Measurements from ENCODE around the gene BGLAP.

The BGLAP gene

GRCh38 chr1:156226782-156227181 is 15.2 kb upstream of the BGLAP start:
- DNase-seq (ENCODE audit: low spot score), result no peak

DNA sequence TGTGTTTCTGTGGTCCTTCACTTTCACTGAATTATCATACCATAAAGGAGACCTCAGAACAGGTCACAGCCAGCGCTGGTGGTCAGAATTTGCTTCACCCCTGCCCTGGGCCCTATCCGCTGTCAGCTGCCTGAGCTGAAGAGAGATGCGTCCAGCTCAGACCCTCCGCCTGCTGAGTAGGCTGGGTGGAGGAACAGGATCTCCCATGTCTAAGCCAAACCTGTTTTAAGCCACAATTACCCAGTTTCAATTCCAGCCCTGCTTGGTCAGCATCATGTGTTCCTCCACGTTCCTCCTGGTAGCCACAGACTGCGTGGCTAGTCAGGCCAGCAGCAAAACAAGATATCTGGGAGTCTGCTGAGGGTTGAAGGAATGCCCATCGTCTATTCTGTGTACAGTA is 13.5 kb upstream of the BGLAP start:
- no peak for DNase-seq (ENCODE audit: low spot score)

- DNase-seq (ENCODE audit: low spot score), result no peak
Observed at GRCh38 chr1:156229809-156230472, 12.0 kb upstream of the BGLAP start.

- DNase-seq (ENCODE audit: low spot score), result no peak
Observed at GRCh38 chr1:156230473-156230837, 11.5 kb upstream of the BGLAP start.

DNA sequence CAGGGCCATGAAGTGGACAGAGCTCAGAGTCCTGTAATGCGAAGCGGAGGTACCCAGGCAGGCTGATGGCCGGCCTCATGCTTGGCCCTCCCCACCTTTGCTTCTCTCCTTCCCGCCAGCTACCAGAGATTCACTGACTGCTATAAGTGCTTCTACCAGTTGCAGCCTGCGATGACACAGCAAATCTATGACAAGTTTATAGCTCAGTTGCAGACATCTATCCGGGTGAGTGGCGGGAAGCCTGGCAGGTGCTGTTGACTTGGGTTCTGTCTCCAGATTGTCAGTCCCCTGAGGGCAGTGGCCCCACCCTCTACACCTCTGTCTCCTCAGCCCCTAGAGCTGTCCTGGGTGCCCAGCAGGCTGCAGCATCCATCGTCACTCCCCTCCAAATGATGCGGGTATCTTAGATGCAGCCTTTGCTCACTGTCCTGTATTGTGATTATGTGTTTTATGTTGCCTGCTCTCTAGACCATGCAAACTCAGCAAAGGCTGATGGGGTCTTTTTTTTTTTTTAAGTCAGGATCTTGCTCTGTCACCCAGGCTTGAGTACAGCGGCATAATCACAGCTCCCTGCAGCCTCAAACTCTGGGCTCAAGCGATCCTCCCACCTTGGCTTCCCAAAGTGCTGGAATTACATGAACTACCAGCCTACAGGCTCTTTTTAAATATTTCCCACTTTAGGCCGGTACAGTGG is 9.6 kb upstream of the BGLAP start:
- DNase-seq (ENCODE audit: low spot score), result no peak

GRCh38 chr1:156233426-156234127 is 8.4 kb upstream of the BGLAP start:
- DNase-seq (ENCODE audit: low spot score), result no peak

DNA sequence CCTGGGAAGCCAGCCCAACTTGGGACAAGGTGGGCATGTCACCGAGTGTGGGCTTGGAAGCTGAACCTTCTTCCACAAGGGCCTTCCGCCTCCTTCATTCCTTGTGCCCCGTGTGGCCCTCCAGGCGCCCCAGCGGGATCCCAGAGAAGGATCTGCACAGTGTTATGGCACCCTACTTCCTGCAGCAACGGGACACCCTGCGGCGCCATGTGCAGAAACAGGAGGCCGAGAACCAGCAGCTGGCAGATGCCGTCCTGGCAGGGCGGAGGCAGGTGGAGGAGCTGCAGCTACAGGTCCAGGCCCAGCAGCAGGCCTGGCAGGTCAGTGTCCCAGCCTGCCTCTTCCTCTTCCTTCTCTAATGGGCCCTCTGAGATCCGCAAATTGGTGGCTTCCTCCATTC is 5.8 kb upstream of the BGLAP start:
- no peak for DNase-seq (ENCODE audit: low spot score)

- DNase-seq (ENCODE audit: low spot score), result no peak
Observed at GRCh38 chr1:156238248-156238647, 3.7 kb upstream of the BGLAP start.

- no peak for DNase-seq (ENCODE audit: low spot score)
Observed at GRCh38 chr1:156241311-156241811, 623 bp upstream of the BGLAP start.

GRCh38 chr1:156242738-156243137 is 754 bp downstream of the BGLAP start:
- no peak for DNase-seq (ENCODE audit: low spot score)

DNA sequence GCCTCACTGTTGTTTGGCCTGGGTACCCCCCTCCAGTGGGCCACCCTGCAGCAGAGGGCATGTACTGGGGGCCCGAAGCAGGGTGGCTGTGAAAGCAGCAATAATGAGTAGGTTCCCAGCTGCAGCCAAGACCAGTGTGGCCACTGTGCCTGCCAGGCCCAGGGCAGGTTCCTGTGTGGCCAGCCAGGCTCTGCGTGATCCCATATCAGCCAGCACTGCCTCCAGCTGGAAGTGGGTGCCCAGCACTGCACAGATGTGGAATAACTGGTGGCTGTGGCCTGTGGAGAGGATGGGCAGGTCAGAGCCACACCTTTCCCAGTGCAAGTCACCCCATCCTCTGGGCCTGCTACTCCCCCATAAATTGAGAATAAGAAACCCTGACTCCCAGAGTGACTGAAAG is 2.1 kb downstream of the BGLAP start:
- DNase-seq (ENCODE audit: low spot score), result no peak

DNA sequence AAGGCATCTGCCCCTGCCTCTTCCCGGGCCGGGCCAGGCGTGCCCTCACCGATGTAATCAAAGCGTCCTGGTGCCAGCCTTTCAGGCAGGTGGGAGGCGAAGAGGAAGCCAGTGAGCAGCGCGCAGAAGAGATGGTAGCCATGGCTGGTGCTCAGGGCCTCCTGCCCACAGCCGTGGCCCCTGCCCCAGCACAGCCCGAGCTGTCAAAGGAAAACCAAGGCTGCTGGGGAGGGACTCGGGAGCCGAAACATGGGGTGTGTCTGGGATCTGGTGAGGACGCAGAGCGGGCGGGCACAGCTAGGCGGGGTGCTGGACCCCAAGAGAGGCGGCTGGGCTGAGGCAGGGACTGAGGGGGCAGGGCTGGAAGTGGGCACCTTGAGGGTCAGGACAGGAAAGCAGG is 2.7 kb downstream of the BGLAP start:
- DNase-seq (ENCODE audit: low spot score), result no peak

- no peak for DNase-seq (ENCODE audit: low spot score)
Observed at GRCh38 chr1:156245451-156246232, 3.7 kb downstream of the BGLAP start.

DNA sequence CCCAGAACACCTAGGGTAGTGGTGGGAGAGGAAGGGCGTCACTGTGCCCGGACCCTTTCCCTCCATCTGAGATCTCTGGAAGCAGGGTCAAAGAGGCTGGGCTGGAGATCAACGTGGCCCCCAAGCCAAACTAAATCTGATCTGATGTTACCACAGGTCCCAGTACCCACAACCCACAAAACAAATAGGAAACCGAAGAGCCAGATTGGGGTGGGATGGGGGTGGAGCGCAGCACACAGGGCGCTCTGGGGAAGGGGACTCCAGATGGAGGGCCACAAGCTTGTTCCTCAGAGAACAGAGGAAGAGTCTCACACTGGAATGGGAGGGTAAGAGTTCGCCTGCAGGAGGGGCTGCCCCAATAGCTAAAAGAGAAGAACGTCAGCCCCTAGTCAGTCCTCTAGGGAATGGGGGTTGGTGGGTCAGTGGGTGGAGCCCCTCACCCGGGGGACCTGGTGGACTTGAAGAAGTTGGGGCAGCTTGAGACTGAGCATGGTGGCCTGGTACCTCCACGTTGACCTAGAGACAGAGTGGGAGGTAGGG is 4.3 kb downstream of the BGLAP start:
- no peak for DNase-seq (ENCODE audit: low spot score)

DNA sequence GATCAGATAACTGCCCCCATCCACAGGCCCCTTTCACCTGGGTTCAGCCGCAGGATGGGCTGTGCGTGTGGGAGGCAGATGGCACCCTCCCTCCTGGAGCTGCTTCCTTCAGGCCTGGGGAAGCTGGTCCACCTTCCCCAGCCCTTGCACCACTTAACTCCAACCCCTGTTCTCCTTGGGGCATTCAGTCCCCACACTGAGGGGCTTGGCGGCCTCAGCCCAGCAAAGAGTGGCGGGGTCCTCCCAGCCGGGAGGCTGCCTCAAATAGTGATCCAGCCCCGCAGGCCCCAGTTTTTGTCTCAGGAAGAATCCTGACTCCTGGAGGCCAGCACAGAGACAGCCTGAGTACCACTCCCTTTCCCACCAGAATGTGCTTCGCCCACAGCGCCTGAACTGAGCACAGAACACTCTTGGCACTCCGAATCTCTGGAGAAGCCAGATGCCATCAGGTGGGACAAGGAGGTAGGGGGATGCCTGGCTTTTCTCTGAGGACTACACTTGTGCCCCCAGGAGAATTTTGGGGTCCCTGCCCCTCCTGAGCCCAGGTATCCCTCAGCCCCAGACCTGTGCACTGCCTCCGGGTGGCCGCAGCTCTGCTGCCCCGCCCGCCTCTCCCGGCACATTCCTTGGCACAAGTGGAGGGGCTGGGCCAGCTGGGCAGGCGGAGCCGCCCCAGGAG is 4.9 kb downstream of the BGLAP start:
- DNase-seq (ENCODE audit: low spot score), result no peak

- DNase-seq (ENCODE audit: low spot score), result no peak
Observed at GRCh38 chr1:156247460-156248322, 5.7 kb downstream of the BGLAP start, which contains the start of gene PAQR6. PAQR6 (minus strand) TSS chr1:156248056; CDS start chr1:156246731, 1,325 bp downstream.

DNA sequence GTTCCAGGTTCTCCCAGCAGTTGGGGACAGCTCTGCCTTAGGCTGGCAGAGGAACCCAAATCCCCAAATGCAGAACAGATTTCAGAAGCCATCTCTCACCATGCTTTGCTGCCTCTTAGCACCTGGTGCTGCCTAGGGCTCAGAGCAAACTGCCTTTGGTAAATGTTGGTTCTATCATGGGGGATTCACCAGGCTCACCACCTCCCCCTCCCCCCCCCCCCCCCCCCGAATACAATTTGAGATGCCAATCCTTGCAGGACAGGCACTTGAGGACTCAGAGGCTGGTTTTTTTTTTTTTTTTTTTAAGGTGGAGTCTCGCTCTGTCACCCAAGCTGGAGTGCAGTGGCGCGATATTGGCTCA is 6.3 kb downstream of the BGLAP start:
- DNase-seq (ENCODE audit: low spot score), result no peak

DNA sequence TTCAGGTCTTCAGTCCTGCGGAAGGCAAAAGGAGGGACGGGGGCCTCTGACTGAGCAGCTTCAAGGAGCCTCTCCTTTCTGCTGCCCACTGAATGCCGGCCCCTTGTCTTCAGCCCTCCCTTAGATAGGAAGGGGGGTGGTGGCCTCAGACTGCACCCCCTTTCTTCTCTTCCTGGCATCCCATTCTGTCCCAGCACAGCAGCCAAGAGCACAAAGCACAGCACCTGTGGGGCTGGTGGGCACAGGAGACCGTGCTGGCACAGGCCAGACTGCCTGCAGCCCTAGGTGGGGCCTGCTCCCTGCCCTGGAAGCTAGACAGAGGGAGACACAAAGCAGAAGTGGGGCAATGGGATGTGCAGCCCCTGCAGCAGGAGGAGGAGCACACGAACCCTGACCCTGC is 7.6 kb downstream of the BGLAP start:
- no peak for DNase-seq (ENCODE audit: low spot score)

DNA sequence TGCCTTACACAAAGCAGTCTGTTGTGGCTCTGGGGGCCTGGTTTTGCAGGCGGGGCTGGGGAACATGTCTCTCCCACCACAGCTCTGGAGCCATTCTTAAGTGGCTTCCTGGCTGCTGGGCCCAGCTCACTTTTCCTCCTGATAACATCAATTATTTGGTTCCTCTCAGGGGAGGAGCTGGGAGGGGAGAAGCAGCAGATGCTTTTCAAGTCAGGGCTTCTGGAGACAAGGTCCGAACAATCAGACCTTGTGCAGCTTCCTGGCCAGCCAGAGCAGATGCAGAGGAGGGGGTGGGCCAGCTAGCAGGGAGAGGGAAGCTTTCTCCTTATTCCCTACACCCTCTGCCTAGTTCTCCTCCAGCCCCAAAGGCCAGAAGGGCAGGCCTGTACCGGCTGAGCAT is 9.5 kb downstream of the BGLAP start:
- DNase-seq (ENCODE audit: low spot score), result peak; percentile 73

DNA sequence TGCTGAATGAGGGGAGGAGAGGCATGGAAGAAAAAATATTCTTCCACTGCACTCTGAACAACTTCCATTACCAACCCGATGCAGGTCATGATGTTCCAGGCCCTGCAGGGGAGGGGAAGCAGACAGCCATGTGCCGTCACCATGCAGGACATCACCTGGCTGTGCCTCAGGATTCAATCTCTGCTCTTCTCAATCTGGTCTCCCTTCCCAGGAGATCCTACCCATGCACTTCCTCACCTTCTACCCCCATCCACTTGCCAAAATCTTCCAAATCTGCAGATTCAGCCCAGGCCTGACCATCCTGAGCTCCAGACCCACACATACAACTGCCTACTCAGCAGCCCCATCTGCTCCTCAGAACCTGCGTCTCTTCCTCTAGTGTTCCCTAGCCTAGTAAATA is 11.7 kb downstream of the BGLAP start:
- DNase-seq (ENCODE audit: low spot score), result no peak

- DNase-seq (ENCODE audit: low spot score), result no peak
Observed at GRCh38 chr1:156257711-156258110, 15.7 kb downstream of the BGLAP start.
